ENCODE data around the gene EYS. TPM values are rescaled to one million over a fixed set of nuclear protein-coding genes. Genes with fewer than 3 reads are reported as not detected.
"Not testable (repeated sequence)": the region's sequence is repeated elsewhere in the genome, so short reads cannot be mapped to it uniquely, and the experiment has no call there.

EYS gene
- total RNA-seq, 1 donor from 2014 or later, result 2.1 TPM

DNA sequence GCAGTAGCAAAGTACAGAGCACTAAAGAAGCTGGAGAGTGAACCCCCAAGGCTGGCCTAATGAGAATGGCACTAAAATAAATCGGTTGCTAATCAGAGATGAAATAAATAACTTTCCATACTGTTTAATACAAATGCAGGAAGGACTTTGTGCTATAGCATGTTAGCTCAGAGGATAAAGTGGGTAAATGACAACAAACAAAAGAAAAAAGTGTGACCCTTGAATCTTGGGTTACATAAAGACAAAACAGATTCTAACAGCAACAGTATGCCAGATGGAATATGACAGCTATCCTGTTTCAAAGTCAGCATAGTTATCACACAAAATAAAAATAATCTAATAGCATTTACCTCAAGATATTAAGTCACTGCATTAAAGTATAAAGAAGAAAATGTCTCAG lies 1448.7 kb downstream of the EYS start:
- Histone ChIP-seq H3K9me3 (ENCODE audit: control insufficient read depth in 3 of 3, low read length in 3 of 3) (no peaks in the 10 kb centered on the region), H3K9ac (ENCODE audit: low read depth in 1 of 3, low read length in 3 of 3) (no peak overlapping the region), H3K27ac (ENCODE audit: low read depth, low read length) (no peak overlapping the region), H3K4me3 (ENCODE audit: low read length in 3 of 3) (no peak overlapping the region), H3K27me3 (ENCODE audit: control insufficient read depth in 3 of 3, insufficient read depth in 3 of 3, low read length in 3 of 3) (no peaks in the 10 kb centered on the region), H3K36me3 (ENCODE audit: control insufficient read depth in 3 of 3, insufficient read depth in 3 of 3, low read length in 3 of 3) (no peaks in the 10 kb centered on the region), H3K4me1 (ENCODE audit: control insufficient read depth in 3 of 3, insufficient read depth in 3 of 3, low read length in 3 of 3) (no peaks in the 10 kb centered on the region)

GRCh38 chr6:64257586-64257985 lies 1449.4 kb downstream of the EYS start:
- H3K36me3 ChIP-seq (ENCODE audit: control insufficient read depth in 3 of 3, insufficient read depth in 3 of 3, low read length in 3 of 3), result no peaks in the 10 kb centered on the region
- H3K9me3 ChIP-seq (ENCODE audit: control insufficient read depth in 3 of 3, low read length in 3 of 3), result no peaks in the 10 kb centered on the region
- no peak overlapping the region for H3K4me3 ChIP-seq (ENCODE audit: low read length in 3 of 3)
- H3K4me1 ChIP-seq (ENCODE audit: control insufficient read depth in 3 of 3, insufficient read depth in 3 of 3, low read length in 3 of 3), result no peaks in the 10 kb centered on the region
- no peaks in the 10 kb centered on the region for H3K27me3 ChIP-seq (ENCODE audit: control insufficient read depth in 3 of 3, insufficient read depth in 3 of 3, low read length in 3 of 3)
- H3K27ac ChIP-seq (ENCODE audit: low read depth, low read length), result no peak overlapping the region
- H3K9ac ChIP-seq (ENCODE audit: low read depth in 1 of 3, low read length in 3 of 3), result no peak overlapping the region

DNA sequence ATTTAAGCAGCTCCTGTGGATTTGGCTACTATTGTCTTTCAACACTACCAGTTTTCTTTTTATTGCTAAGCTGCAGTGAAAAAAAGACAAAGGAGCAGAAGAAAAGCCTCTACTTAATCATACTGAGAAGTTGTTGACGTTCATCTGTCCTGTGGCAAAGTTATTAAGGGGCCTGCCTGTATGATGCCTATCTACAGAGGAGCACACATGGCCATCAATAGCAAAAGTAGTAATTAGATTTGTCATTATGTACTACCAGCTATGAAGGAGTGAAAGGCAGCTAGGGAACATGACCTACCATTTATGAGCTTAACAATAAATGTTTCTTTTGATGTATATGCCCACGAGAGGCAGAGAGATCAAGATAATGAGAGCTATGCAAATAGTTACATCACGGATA lies 1450.5 kb downstream of the EYS start:
- H3K27me3 ChIP-seq (ENCODE audit: control insufficient read depth in 3 of 3, insufficient read depth in 3 of 3, low read length in 3 of 3), result no peaks in the 10 kb centered on the region
- H3K9ac ChIP-seq (ENCODE audit: low read depth in 1 of 3, low read length in 3 of 3), result no peak overlapping the region
- H3K4me1 ChIP-seq (ENCODE audit: control insufficient read depth in 3 of 3, insufficient read depth in 3 of 3, low read length in 3 of 3), result no peaks in the 10 kb centered on the region

DNA sequence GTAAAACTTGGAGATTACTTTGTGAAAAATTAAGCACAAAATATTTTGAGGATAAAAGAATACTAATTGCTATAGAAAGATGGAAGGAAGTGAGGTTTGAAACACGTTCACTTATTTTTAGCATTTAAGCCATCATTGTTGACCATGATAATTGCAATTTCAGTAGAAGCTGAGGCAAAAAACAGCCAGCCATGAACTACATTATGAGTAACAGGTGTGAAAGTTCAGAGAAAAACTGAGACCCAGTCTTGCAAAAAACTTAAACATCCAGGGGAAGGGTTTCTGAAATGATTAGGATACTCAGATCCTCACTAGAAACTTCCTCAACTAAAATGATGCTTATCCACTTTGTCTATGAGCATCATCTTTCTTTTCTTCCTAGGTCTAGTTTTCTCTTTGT lies 1452.0 kb downstream of the EYS start:
- Histone ChIP-seq H3K4me1 (ENCODE audit: control insufficient read depth in 3 of 3, insufficient read depth in 3 of 3, low read length in 3 of 3) (no peaks in the 10 kb centered on the region), H3K27me3 (ENCODE audit: control insufficient read depth in 3 of 3, insufficient read depth in 3 of 3, low read length in 3 of 3) (no peaks in the 10 kb centered on the region), H3K36me3 (ENCODE audit: control insufficient read depth in 3 of 3, insufficient read depth in 3 of 3, low read length in 3 of 3) (no peaks in the 10 kb centered on the region), H3K27ac (ENCODE audit: low read depth, low read length) (no peak overlapping the region), H3K9me3 (ENCODE audit: control insufficient read depth in 3 of 3, low read length in 3 of 3) (no peaks in the 10 kb centered on the region), H3K4me3 (ENCODE audit: low read length in 3 of 3) (no peak overlapping the region), H3K9ac (ENCODE audit: low read depth in 1 of 3, low read length in 3 of 3) (no peak overlapping the region)

More for the DNA sequence above, 1450.5 kb downstream of the EYS start:
- H3K36me3 ChIP-seq (ENCODE audit: control insufficient read depth in 3 of 3, insufficient read depth in 3 of 3, low read length in 3 of 3), result no peaks in the 10 kb centered on the region
- no peak overlapping the region for H3K27ac ChIP-seq (ENCODE audit: low read depth, low read length)
- no peaks in the 10 kb centered on the region for H3K9me3 ChIP-seq (ENCODE audit: control insufficient read depth in 3 of 3, low read length in 3 of 3)
- no peak overlapping the region for H3K4me3 ChIP-seq (ENCODE audit: low read length in 3 of 3)

DNA sequence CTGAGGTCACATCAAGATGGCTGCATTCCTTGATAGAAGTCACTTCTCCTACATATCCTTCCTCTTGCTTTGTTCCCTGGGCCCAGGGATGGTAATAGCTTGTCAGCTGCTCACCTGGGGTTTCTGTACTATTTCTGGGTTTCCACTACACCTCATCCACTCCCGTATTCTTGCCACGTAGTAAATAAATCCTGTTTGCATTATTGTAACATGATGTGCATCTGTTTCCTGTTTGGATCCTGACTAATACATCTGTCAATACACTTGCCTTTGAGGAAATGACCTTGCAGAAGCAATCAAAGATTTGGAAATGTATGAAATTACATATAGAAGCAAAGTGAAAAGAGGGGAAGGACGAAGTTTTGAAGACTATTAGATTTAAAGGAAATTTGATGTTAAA lies 1452.5 kb downstream of the EYS start:
- Histone ChIP-seq H3K27me3 (ENCODE audit: control insufficient read depth in 3 of 3, insufficient read depth in 3 of 3, low read length in 3 of 3) (no peaks in the 10 kb centered on the region), H3K36me3 (ENCODE audit: control insufficient read depth in 3 of 3, insufficient read depth in 3 of 3, low read length in 3 of 3) (no peaks in the 10 kb centered on the region), H3K4me3 (ENCODE audit: low read length in 3 of 3) (no peak overlapping the region), H3K9me3 (ENCODE audit: control insufficient read depth in 3 of 3, low read length in 3 of 3) (no peaks in the 10 kb centered on the region), H3K27ac (ENCODE audit: low read depth, low read length) (no peak overlapping the region), H3K4me1 (ENCODE audit: control insufficient read depth in 3 of 3, insufficient read depth in 3 of 3, low read length in 3 of 3) (no peaks in the 10 kb centered on the region), H3K9ac (ENCODE audit: low read depth in 1 of 3, low read length in 3 of 3) (no peak overlapping the region)

- H3K4me3 ChIP-seq (ENCODE audit: low read length in 3 of 3), result no peak overlapping the region
- no peaks in the 10 kb centered on the region for H3K36me3 ChIP-seq (ENCODE audit: control insufficient read depth in 3 of 3, insufficient read depth in 3 of 3, low read length in 3 of 3)
- no peaks in the 10 kb centered on the region for H3K9me3 ChIP-seq (ENCODE audit: control insufficient read depth in 3 of 3, low read length in 3 of 3)
- H3K27ac ChIP-seq (ENCODE audit: low read depth, low read length), result no peak overlapping the region
- H3K4me1 ChIP-seq (ENCODE audit: control insufficient read depth in 3 of 3, insufficient read depth in 3 of 3, low read length in 3 of 3), result no peaks in the 10 kb centered on the region
- no peaks in the 10 kb centered on the region for H3K27me3 ChIP-seq (ENCODE audit: control insufficient read depth in 3 of 3, insufficient read depth in 3 of 3, low read length in 3 of 3)
- H3K9ac ChIP-seq (ENCODE audit: low read depth in 1 of 3, low read length in 3 of 3), result no peak overlapping the region
Observed at GRCh38 chr6:64252256-64252655, 1454.8 kb downstream of the EYS start.

GRCh38 chr6:64250126-64250525 lies 1456.9 kb downstream of the EYS start:
- no peaks in the 10 kb centered on the region for H3K9me3 ChIP-seq (ENCODE audit: control insufficient read depth in 3 of 3, low read length in 3 of 3)
- H3K36me3 ChIP-seq (ENCODE audit: control insufficient read depth in 3 of 3, insufficient read depth in 3 of 3, low read length in 3 of 3), result no peaks in the 10 kb centered on the region
- H3K27ac ChIP-seq (ENCODE audit: low read depth, low read length), result no peak overlapping the region
- no peaks in the 10 kb centered on the region for H3K27me3 ChIP-seq (ENCODE audit: control insufficient read depth in 3 of 3, insufficient read depth in 3 of 3, low read length in 3 of 3)
- H3K4me1 ChIP-seq (ENCODE audit: control insufficient read depth in 3 of 3, insufficient read depth in 3 of 3, low read length in 3 of 3), result no peaks in the 10 kb centered on the region
- H3K9ac ChIP-seq (ENCODE audit: low read depth in 1 of 3, low read length in 3 of 3), result no peak overlapping the region
- no peak overlapping the region for H3K4me3 ChIP-seq (ENCODE audit: low read length in 3 of 3)

GRCh38 chr6:64249115-64249514 lies 1457.9 kb downstream of the EYS start:
- H3K9me3 ChIP-seq (ENCODE audit: control insufficient read depth in 3 of 3, low read length in 3 of 3), result no peaks in the 10 kb centered on the region
- H3K36me3 ChIP-seq (ENCODE audit: control insufficient read depth in 3 of 3, insufficient read depth in 3 of 3, low read length in 3 of 3), result no peaks in the 10 kb centered on the region
- H3K9ac ChIP-seq (ENCODE audit: low read depth in 1 of 3, low read length in 3 of 3), result no peak overlapping the region
- no peaks in the 10 kb centered on the region for H3K4me1 ChIP-seq (ENCODE audit: control insufficient read depth in 3 of 3, insufficient read depth in 3 of 3, low read length in 3 of 3)
- no peaks in the 10 kb centered on the region for H3K27me3 ChIP-seq (ENCODE audit: control insufficient read depth in 3 of 3, insufficient read depth in 3 of 3, low read length in 3 of 3)
- H3K4me3 ChIP-seq (ENCODE audit: low read length in 3 of 3), result no peak overlapping the region
- no peak overlapping the region for H3K27ac ChIP-seq (ENCODE audit: low read depth, low read length)

DNA sequence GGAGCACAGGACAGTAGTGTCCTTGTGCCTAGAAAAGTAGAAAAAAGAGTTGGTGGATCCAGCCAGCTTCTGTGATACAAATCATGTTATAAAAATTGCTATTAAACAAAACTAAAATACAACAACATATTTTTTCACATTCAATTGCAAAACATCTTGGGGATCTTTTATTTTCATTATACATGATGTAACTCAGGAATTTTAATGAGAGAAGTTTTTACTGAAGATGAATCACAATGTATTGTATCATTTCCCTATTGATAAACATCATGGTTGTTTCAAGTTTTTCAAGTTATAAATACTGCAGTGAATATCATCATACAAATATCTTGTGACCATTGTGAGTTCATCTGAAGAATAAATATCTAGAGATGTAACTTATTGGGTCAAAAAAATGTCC lies 1463.4 kb downstream of the EYS start:
- H3K4me1 ChIP-seq (ENCODE audit: control insufficient read depth in 3 of 3, insufficient read depth in 3 of 3, low read length in 3 of 3), result no peaks in the 10 kb centered on the region
- no peaks in the 10 kb centered on the region for H3K36me3 ChIP-seq (ENCODE audit: control insufficient read depth in 3 of 3, insufficient read depth in 3 of 3, low read length in 3 of 3)
- no peak overlapping the region for H3K9ac ChIP-seq (ENCODE audit: low read depth in 1 of 3, low read length in 3 of 3)
- H3K27me3 ChIP-seq (ENCODE audit: control insufficient read depth in 3 of 3, insufficient read depth in 3 of 3, low read length in 3 of 3), result no peaks in the 10 kb centered on the region
- no peaks in the 10 kb centered on the region for H3K9me3 ChIP-seq (ENCODE audit: control insufficient read depth in 3 of 3, low read length in 3 of 3)
- no peak overlapping the region for H3K27ac ChIP-seq (ENCODE audit: low read depth, low read length)
- no peak overlapping the region for H3K4me3 ChIP-seq (ENCODE audit: low read length in 3 of 3)

- not testable (repeated sequence) for H3K27ac ChIP-seq (ENCODE audit: low read depth, low read length); H3K9me3 ChIP-seq (ENCODE audit: control insufficient read depth in 3 of 3, low read length in 3 of 3); H3K4me1 ChIP-seq (ENCODE audit: control insufficient read depth in 3 of 3, insufficient read depth in 3 of 3, low read length in 3 of 3)
Observed at GRCh38 chr6:64238908-64239307, 1468.1 kb downstream of the EYS start.

GRCh38 chr6:64238071-64238470 lies 1469.0 kb downstream of the EYS start:
- no peak overlapping the region for H3K4me3 ChIP-seq (ENCODE audit: low read length in 3 of 3)
- H3K4me1 ChIP-seq (ENCODE audit: control insufficient read depth in 3 of 3, insufficient read depth in 3 of 3, low read length in 3 of 3), result no peaks in the 10 kb centered on the region
- H3K36me3 ChIP-seq (ENCODE audit: control insufficient read depth in 3 of 3, insufficient read depth in 3 of 3, low read length in 3 of 3), result no peaks in the 10 kb centered on the region
- H3K27ac ChIP-seq (ENCODE audit: low read depth, low read length), result no peak overlapping the region
- no peak overlapping the region for H3K9ac ChIP-seq (ENCODE audit: low read depth in 1 of 3, low read length in 3 of 3)
- H3K9me3 ChIP-seq (ENCODE audit: control insufficient read depth in 3 of 3, low read length in 3 of 3), result no peaks in the 10 kb centered on the region
- H3K27me3 ChIP-seq (ENCODE audit: control insufficient read depth in 3 of 3, insufficient read depth in 3 of 3, low read length in 3 of 3), result no peaks in the 10 kb centered on the region

More at GRCh38 chr6:64238908-64239307, 1468.1 kb downstream of the EYS start:
- not testable (repeated sequence) for H3K4me3 ChIP-seq (ENCODE audit: low read length in 3 of 3); H3K36me3 ChIP-seq (ENCODE audit: control insufficient read depth in 3 of 3, insufficient read depth in 3 of 3, low read length in 3 of 3); H3K27me3 ChIP-seq (ENCODE audit: control insufficient read depth in 3 of 3, insufficient read depth in 3 of 3, low read length in 3 of 3); H3K9ac ChIP-seq (ENCODE audit: low read depth in 1 of 3, low read length in 3 of 3)

All from skeletal muscle tissue (tissue), 4 donors.